Brain microvascular endothelial cell (primary cell): Measurements from ENCODE around the gene LYRM7.
"Not testable (repeated sequence)": the region's sequence is repeated elsewhere in the genome, so short reads cannot be mapped to it uniquely, and the experiment has no call there.

Experiments used
- DNase-seq: peaks from one replicate; pipeline ENCODE4 v3.0.0-alpha.2; 2020
- H3K27ac ChIP-seq: fragments of 250-450 bp; sonication (Bioruptor Pico); 2 replicates; pipeline ENCODE4 v1.5.1; 2020; ENCODE audit warnings: mild to moderate bottlenecking, moderate library complexity
- H3K27me3 ChIP-seq: fragments of 250-450 bp; sonication (Bioruptor Pico); replicated peaks from 2 replicates; pipeline ENCODE4 v1.5.1; 2020; ENCODE audit warnings: mild to moderate bottlenecking
- H3K36me3 ChIP-seq: fragments of 250-450 bp; sonication (Bioruptor Pico); replicated peaks from 2 replicates; pipeline ENCODE4 v1.5.1; 2020; ENCODE audit warnings: mild to moderate bottlenecking
- H3K4me3 ChIP-seq: 2 replicates; pipeline ENCODE4 v1.5.1; 2011; ENCODE audit warnings: low read depth, mild to moderate bottlenecking, control low read depth, low read length, moderate library complexity
- in situ Hi-C: cut with HindIII; loops from 2 replicates; pipeline ENCODE4 v1.10.0; 2017; ENCODE audit warnings: low sequenced_read_pairs, low pct_ligation_motif_present
- TF ChIP-seq, protein P1 (sequence below): IDR thresholded peaks from 2 replicates; pipeline ENCODE4 v1.5.1; 2011; ENCODE audit warnings: low read depth, mild to moderate bottlenecking, moderate library complexity, low read length, control low read depth, inconsistent platforms; ENCODE audit errors: missing control alignments

LYRM7 gene

DNA sequence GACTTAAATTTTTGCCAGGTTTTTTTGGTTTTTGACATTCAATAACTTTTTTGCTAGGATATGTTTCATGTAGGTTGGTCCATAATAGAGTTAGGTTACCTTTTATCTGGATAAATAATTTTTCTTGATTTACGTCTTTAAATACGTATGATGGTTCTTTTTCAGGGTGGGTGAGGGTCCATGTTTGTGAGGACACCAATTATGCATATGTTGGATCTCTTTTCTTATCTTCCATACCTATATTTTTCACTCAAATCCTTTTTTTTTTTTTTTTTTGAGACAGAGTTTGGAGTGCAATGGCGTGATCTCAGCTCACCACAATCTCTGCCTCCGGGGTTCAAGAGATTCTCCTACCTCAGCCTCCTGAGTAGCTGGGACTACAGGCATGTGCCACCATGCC is 75.8 kb downstream of the LYRM7 start:
- H3K4me3 ChIP-seq, result no peak overlapping the region
- in situ Hi-C loops, result no loop called here
- no peak overlapping the region for H3K27ac ChIP-seq
- DNase-seq, result no peak
- no peaks in the 10 kb centered on the region for H3K36me3 ChIP-seq
- TF ChIP-seq, protein P1, sequence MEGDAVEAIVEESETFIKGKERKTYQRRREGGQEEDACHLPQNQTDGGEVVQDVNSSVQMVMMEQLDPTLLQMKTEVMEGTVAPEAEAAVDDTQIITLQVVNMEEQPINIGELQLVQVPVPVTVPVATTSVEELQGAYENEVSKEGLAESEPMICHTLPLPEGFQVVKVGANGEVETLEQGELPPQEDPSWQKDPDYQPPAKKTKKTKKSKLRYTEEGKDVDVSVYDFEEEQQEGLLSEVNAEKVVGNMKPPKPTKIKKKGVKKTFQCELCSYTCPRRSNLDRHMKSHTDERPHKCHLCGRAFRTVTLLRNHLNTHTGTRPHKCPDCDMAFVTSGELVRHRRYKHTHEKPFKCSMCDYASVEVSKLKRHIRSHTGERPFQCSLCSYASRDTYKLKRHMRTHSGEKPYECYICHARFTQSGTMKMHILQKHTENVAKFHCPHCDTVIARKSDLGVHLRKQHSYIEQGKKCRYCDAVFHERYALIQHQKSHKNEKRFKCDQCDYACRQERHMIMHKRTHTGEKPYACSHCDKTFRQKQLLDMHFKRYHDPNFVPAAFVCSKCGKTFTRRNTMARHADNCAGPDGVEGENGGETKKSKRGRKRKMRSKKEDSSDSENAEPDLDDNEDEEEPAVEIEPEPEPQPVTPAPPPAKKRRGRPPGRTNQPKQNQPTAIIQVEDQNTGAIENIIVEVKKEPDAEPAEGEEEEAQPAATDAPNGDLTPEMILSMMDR, result no peak
- no peaks in the 10 kb centered on the region for H3K27me3 ChIP-seq

DNA sequence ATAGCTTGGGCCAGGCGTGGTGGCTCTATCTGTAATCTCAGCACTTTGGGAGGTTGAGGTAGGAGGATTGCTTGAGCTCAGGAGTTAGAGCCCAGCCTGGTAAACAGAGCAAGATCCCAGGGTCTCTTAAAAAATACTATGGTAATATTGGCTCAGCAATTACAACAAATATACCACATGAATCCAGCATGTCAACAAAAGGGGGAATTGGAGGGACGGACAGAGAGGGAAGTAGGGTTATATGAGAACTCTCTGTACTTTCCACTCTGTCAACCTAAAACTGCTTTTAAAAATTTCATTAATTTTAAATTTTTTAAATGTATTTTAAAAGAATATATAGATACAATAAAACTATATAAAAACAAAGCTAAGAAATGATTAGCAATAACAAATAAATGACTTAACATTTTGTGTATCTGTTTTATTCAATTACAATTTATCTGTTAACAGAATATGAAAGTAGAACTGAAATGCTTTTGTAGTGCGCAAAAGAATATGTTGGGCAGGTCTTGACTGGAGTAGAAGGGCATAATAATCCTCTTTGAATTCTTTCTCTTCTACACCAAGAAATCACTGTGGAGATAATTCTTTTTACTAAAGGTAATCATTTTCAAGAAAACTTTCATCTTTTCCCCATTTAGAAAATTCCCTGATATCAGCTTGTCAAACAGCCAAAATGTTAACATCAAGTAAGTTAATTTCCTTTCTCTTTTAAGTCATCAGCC is 80.2 kb downstream of the LYRM7 start:
- TF ChIP-seq, protein P1, result no peak
- Histone ChIP-seq H3K36me3 (no peaks in the 10 kb centered on the region), H3K27ac (no peak overlapping the region), H3K27me3 (no peaks in the 10 kb centered on the region), H3K4me3 (no peak overlapping the region)
- DNase-seq, result no peak
- in situ Hi-C loops, result no loop called here

DNA sequence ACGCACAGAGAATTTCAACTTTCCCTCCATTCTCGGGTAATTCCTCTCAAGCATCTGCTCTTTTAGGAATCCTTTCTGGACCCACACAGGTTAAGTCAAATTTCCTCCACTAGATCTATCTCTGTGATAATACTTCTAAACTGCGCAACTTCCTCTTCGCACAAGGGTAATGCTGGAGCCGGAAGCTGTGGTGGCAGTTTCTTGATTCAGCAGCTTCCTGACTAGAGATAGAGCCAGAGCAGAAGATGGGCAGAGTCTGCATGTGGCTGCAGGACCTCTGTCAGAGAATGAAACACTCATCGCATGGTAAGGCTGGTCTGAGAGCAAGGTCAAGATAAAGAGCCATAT is 82.1 kb downstream of the LYRM7 start:
- Histone ChIP-seq H3K4me3 (no peak overlapping the region), H3K36me3 (no peaks in the 10 kb centered on the region), H3K27me3 (no peaks in the 10 kb centered on the region), H3K27ac (no peak overlapping the region)
- in situ Hi-C loops, result no loop called here
- TF ChIP-seq, protein P1, result no peak
- DNase-seq, result no peak

DNA sequence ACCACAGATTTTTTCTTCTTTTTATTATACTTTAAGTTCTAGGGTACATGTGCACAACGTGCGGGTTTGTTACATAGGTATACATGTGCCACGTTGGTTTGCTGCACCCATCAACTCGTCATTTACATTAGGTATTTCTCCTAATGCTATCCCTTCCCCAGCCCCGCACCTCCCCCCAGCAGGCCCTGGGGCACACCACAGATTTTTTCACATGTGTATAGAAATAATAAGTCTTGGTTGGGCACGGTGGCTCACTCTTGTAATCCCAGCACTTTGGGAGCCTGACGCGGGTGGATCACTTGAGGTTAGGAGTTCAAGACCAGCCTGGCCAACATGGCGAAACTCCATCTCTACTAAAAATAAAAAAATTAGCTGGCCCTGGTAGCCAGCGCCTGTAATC is 83.3 kb downstream of the LYRM7 start:
- H3K27ac ChIP-seq, DNase-seq, in situ Hi-C loops, H3K27me3 ChIP-seq, H3K36me3 ChIP-seq, H3K4me3 ChIP-seq: not testable (repeated sequence)

DNA sequence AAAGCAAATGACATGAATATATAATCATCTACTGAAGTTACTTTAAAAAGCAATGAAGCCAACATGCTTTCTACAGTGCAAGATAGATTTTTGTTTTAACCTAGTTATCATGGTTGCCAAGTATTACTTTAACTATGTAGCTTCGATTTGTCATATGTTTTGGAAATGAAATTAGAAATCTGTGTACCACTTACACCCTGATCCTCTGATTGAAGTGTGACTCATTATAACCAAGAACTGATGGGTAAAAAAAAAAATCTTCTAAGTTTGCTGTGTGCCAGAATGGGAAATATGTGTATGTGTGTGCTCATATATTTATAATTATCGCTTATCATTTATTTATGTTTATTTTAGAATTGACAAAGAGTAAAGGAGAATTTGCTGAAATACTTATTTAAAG is 84.0 kb downstream of the LYRM7 start:
- H3K4me3 ChIP-seq, result no peak overlapping the region

More for the DNA sequence above, 84.0 kb downstream of the LYRM7 start:
- TF ChIP-seq, protein P1, result no peak
- Histone ChIP-seq H3K27me3 (no peaks in the 10 kb centered on the region), H3K36me3 (no peaks in the 10 kb centered on the region), H3K27ac (no peak overlapping the region)
- in situ Hi-C loops, result no loop called here
- no peak for DNase-seq
